GM12878 (cell line): ENCODE data around the gene SVIL.

Source experiments
- CEBPB ChIP-seq, 2 experiments: fragments of 150-350 bp in 1 of 2; IDR thresholded peaks; 2 replicates each; pipeline ENCODE4 v1.6.1; 2012 to 2014; ENCODE audit warnings: low read depth in 2 of 2, low read length in 2 of 2, borderline replicate concordance in 1 of 2, inconsistent platforms in 1 of 2
- IRF4 ChIP-seq: IDR thresholded peaks from 2 replicates; pipeline ENCODE4 v1.6.1; 2011; ENCODE audit warnings: low read depth, low read length
- POLR2AphosphoS5 ChIP-seq: IDR thresholded peaks from 2 replicates; pipeline ENCODE4 v1.6.1; 2011; ENCODE audit warnings: mild to moderate bottlenecking, low read length, inconsistent platforms
- SIN3A ChIP-seq: IDR thresholded peaks from 2 replicates; pipeline ENCODE4 v1.6.1; 2012; ENCODE audit warnings: low read depth, low read length, improper control_type of control experiment
- YY1 ChIP-seq: IDR thresholded peaks from 2 replicates; pipeline ENCODE4 v1.6.1; 2011; ENCODE audit warnings: low read depth, mild to moderate bottlenecking, low read length
- TF ChIP-seq, protein P1 (sequence below): IDR thresholded peaks from 2 replicates; pipeline ENCODE4 v1.6.1; 2012; ENCODE audit warnings: mild to moderate bottlenecking, low read depth, low read length
- TF ChIP-seq, protein P2 (sequence below), 3 experiments: IDR thresholded peaks in 2 of 3; conservative IDR thresholded peaks in 1 of 3; 2 replicates each; pipeline ENCODE4 v1.5.1; 2011; ENCODE audit warnings: low read depth in 3 of 3, low read length in 3 of 3, mild to moderate bottlenecking in 3 of 3, control low read depth in 2 of 3, moderate library complexity in 2 of 3, inconsistent platforms in 1 of 3, mixed read lengths in 1 of 3; ENCODE audit not compliant: control insufficient read depth in 2 of 3, insufficient read depth in 1 of 3; ENCODE audit errors: extremely low read depth in 1 of 3
- TF ChIP-seq, protein P3 (sequence below): IDR thresholded peaks from 2 replicates; pipeline ENCODE4 v1.6.1; 2011; ENCODE audit warnings: borderline replicate concordance, low read depth, mild to moderate bottlenecking, moderate library complexity, mixed read lengths, low read length; ENCODE audit not compliant: insufficient read depth; ENCODE audit errors: extremely low read length
- TF ChIP-seq, protein P4 (sequence below): IDR thresholded peaks from 2 replicates; pipeline ENCODE4 v1.6.1; 2012; ENCODE audit warnings: low read depth, low read length, improper control_type of control experiment

DNA sequence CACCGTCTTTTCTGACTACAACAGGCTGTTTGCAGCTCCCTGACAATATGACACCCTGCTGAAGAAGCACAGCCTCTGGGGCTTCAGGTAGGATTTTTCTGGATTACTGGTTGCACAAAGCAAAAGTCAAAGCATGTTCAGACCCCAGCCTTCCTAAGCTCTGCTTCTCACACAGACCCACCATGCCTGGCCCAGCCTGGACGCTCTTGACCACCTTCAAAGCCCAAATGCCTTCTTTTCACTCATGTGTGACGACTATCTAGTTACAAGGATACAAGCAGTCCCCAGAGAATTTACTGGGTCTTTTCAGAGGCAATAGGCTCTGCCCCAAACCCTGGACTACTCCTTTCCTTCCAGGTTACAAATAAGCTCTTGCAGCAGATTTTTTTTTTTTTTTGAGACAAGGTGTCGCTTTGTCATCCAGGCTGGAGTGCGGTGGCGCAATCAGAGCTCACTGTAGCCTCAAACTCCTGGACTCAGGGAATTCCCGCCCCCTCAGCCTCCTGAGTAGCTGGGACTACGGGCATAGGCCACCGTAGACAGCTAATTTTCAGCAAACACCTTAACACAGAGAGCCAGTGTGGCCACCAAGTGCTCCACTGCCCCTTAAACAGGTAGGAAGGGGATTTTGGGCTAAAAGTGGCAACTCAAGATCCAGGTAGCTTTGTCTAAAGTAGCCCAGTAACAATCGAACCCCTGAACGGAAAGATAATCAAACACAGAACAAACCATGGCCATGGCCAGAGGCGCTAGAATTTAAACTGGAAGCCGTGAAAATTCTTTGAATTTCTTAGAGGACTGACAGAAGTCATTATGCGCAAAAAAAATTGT lies 16.2 kb downstream of the SVIL start:
- TF ChIP-seq, protein P1, sequence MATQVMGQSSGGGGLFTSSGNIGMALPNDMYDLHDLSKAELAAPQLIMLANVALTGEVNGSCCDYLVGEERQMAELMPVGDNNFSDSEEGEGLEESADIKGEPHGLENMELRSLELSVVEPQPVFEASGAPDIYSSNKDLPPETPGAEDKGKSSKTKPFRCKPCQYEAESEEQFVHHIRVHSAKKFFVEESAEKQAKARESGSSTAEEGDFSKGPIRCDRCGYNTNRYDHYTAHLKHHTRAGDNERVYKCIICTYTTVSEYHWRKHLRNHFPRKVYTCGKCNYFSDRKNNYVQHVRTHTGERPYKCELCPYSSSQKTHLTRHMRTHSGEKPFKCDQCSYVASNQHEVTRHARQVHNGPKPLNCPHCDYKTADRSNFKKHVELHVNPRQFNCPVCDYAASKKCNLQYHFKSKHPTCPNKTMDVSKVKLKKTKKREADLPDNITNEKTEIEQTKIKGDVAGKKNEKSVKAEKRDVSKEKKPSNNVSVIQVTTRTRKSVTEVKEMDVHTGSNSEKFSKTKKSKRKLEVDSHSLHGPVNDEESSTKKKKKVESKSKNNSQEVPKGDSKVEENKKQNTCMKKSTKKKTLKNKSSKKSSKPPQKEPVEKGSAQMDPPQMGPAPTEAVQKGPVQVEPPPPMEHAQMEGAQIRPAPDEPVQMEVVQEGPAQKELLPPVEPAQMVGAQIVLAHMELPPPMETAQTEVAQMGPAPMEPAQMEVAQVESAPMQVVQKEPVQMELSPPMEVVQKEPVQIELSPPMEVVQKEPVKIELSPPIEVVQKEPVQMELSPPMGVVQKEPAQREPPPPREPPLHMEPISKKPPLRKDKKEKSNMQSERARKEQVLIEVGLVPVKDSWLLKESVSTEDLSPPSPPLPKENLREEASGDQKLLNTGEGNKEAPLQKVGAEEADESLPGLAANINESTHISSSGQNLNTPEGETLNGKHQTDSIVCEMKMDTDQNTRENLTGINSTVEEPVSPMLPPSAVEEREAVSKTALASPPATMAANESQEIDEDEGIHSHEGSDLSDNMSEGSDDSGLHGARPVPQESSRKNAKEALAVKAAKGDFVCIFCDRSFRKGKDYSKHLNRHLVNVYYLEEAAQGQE = no peak
- TF ChIP-seq IRF4 (no peak), POLR2AphosphoS5 (no peak), YY1 (no peak), CEBPB (IDR thresholded peaks at IDR 0.05; ENCODE audit: borderline replicate concordance in 1 of 2, low read depth in 2 of 2, low read length in 2 of 2) (no peak), SIN3A (no peak)
- TF ChIP-seq, protein P2, sequence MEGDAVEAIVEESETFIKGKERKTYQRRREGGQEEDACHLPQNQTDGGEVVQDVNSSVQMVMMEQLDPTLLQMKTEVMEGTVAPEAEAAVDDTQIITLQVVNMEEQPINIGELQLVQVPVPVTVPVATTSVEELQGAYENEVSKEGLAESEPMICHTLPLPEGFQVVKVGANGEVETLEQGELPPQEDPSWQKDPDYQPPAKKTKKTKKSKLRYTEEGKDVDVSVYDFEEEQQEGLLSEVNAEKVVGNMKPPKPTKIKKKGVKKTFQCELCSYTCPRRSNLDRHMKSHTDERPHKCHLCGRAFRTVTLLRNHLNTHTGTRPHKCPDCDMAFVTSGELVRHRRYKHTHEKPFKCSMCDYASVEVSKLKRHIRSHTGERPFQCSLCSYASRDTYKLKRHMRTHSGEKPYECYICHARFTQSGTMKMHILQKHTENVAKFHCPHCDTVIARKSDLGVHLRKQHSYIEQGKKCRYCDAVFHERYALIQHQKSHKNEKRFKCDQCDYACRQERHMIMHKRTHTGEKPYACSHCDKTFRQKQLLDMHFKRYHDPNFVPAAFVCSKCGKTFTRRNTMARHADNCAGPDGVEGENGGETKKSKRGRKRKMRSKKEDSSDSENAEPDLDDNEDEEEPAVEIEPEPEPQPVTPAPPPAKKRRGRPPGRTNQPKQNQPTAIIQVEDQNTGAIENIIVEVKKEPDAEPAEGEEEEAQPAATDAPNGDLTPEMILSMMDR (IDR thresholded peaks at IDR 0.05 in 2 of 3, conservative IDR thresholded peaks at IDR 0.05 in 1 of 3; ENCODE audit: control insufficient read depth in 2 of 3, extremely low read depth in 1 of 3, insufficient read depth in 1 of 3, low read depth in 3 of 3, low read length in 3 of 3) = no peak
- TF ChIP-seq, protein P3, sequence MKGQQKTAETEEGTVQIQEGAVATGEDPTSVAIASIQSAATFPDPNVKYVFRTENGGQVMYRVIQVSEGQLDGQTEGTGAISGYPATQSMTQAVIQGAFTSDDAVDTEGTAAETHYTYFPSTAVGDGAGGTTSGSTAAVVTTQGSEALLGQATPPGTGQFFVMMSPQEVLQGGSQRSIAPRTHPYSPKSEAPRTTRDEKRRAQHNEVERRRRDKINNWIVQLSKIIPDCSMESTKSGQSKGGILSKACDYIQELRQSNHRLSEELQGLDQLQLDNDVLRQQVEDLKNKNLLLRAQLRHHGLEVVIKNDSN = no peak
- TF ChIP-seq, protein P4, sequence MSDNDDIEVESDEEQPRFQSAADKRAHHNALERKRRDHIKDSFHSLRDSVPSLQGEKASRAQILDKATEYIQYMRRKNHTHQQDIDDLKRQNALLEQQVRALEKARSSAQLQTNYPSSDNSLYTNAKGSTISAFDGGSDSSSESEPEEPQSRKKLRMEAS = no peak
